ENCODE measurements around the gene PLAU.
"Not testable (repeated sequence)": the region's sequence is repeated elsewhere in the genome, so short reads cannot be mapped to it uniquely, and the experiment has no call there.

The PLAU gene

GRCh38 chr10:73887294-73888039, 23.5 kb upstream of the PLAU start:
- peaks cover 41% of the 10 kb centered on the region for H3K4me1 Mint-ChIP-seq

DNA sequence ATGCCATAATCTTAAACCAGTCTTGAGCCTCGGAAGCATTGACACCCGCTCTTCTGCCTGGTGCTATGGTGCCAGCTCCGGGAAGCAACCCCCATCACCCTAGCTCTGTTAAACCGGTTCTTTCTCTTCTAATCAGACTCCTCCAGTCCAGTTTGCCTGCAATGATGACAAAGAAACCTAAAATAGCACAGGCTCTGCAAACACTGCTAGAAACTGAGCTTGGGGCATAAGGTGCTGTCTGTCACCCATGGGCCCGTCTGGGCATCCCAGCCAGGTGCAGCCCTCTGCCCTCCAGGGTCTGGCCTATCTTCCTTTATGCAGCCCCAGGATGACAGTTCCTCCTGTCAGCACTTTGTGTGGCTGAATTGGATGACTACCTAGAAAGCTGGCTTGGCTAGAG, 22.4 kb upstream of the PLAU start:
- peak overlapping the region; percentile 54 for H3K27ac Mint-ChIP-seq
- H3K9me3 Mint-ChIP-seq = no peaks in the 10 kb centered on the region
- H3K4me3 Mint-ChIP-seq = no peak overlapping the region
- no peaks in the 10 kb centered on the region for H3K27me3 Mint-ChIP-seq
- H3K36me3 Mint-ChIP-seq = no peaks in the 10 kb centered on the region
- H3K4me1 Mint-ChIP-seq = peaks cover 41% of the 10 kb centered on the region
- ATAC-seq = no peak

More at GRCh38 chr10:73887294-73888039, 23.5 kb upstream of the PLAU start:
- no peaks in the 10 kb centered on the region for H3K27me3 Mint-ChIP-seq
- H3K4me3 Mint-ChIP-seq = no peak overlapping the region
- no peaks in the 10 kb centered on the region for H3K9me3 Mint-ChIP-seq
- H3K27ac Mint-ChIP-seq = peak overlapping the region; percentile 54
- no peaks in the 10 kb centered on the region for H3K36me3 Mint-ChIP-seq
- ATAC-seq = no peak

GRCh38 chr10:73889014-73889413, 21.9 kb upstream of the PLAU start:
- ATAC-seq = peak; percentile 71
- peak overlapping the region; percentile 54 for H3K27ac Mint-ChIP-seq
- no peaks in the 10 kb centered on the region for H3K9me3 Mint-ChIP-seq
- H3K4me1 Mint-ChIP-seq = peaks cover 41% of the 10 kb centered on the region
- no peaks in the 10 kb centered on the region for H3K36me3 Mint-ChIP-seq
- H3K4me3 Mint-ChIP-seq = no peak overlapping the region
- H3K27me3 Mint-ChIP-seq = no peaks in the 10 kb centered on the region

GRCh38 chr10:73889416-73889815, 21.5 kb upstream of the PLAU start:
- H3K4me3 Mint-ChIP-seq, H3K27me3 Mint-ChIP-seq, H3K9me3 Mint-ChIP-seq, H3K36me3 Mint-ChIP-seq, ATAC-seq: not testable (repeated sequence)
- peaks cover 41% of the 10 kb centered on the region for H3K4me1 Mint-ChIP-seq
- H3K27ac Mint-ChIP-seq = peak overlapping the region; percentile 54

GRCh38 chr10:73890261-73890660, 20.7 kb upstream of the PLAU start:
- H3K36me3 Mint-ChIP-seq = no peaks in the 10 kb centered on the region
- no peak overlapping the region for H3K4me3 Mint-ChIP-seq
- ATAC-seq = no peak
- no peaks in the 10 kb centered on the region for H3K27me3 Mint-ChIP-seq
- peaks cover 41% of the 10 kb centered on the region for H3K4me1 Mint-ChIP-seq
- H3K27ac Mint-ChIP-seq = peak overlapping the region; percentile 54
- no peaks in the 10 kb centered on the region for H3K9me3 Mint-ChIP-seq

DNA sequence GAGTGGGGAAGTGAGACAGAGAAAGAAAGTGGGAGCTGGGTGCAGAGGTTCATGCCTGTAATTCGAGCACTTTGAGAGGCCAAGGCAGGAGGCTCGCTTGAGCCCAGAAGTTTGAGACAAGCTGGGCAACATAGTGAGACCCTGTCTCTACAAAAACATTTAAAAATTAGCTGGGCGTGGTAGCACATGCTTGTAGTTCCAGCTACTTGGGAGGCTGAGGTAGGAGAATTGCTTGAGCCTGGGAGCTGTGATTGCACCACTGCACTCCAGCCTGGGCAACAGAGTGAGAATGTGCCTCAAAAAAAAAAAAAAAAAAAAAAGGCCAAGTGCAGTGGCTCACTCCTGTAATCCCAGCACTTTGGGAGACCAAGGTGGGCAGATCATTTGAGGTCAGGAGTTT, 20.1 kb upstream of the PLAU start:
- ATAC-seq, H3K9me3 Mint-ChIP-seq, H3K4me3 Mint-ChIP-seq, H3K36me3 Mint-ChIP-seq, H3K27me3 Mint-ChIP-seq: not testable (repeated sequence)
- Mint-ChIP-seq H3K27ac (peak overlapping the region; percentile 22), H3K4me1 (peaks cover 39% of the 10 kb centered on the region)

DNA sequence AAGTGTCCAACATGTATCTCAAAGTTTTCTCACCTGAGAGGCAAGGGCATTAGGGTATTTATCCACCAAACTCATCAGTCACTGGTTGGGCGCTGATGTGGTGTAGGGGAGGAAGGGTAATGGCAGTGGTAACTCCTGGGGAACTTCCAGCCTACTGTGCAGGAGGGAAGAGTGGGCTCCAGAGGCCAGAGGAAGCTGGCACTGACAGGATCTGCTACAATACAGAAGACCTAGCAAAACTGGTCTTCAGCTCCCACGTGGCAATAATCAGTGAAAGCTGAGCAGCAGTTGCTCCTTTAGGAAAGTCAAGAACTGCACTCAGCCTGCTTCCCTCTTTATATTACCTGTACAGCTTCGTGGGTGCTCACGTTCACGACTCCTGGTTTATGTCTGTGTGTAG, 19.4 kb upstream of the PLAU start:
- ATAC-seq = no peak
- H3K27ac Mint-ChIP-seq = peak overlapping the region; percentile 22
- no peaks in the 10 kb centered on the region for H3K27me3 Mint-ChIP-seq
- H3K4me3 Mint-ChIP-seq = no peak overlapping the region
- peaks cover 32% of the 10 kb centered on the region for H3K4me1 Mint-ChIP-seq
- no peaks in the 10 kb centered on the region for H3K9me3 Mint-ChIP-seq
- H3K36me3 Mint-ChIP-seq = no peaks in the 10 kb centered on the region

DNA sequence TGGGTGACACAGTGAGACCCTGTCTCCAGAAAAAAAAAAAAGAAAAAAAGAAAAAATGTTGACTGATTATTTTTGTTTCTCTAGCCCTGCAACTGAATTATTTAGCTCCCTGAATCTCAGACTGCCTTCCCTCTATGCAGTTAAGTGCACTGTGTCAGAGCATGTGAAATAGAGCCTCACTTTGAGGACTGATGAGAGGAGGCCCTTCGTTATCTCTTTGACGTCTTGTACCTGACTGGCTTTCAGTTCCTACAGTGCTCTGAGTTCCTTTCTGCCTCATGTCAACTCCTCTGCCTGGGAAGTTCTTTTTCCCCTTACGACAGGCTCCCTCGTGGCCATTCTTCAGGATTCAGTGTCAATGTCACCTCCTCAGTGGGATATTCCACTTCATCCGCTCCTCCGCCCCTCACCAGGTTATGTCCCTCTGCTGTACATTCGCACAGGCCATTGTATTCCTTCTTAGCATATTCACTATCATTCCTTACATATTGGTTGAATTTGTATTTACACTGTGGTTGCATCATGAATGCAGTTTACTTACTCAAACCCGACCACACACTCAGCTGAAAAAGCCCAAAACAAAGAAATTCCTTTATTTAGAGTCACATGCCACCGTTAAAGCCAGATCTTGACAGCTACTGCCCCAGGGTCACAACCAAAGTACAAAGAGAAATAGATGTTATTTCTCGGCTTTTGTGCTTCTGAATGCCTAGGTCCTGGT, 18.5 kb upstream of the PLAU start:
- no peak overlapping the region for H3K27ac Mint-ChIP-seq
- no peaks in the 10 kb centered on the region for H3K9me3 Mint-ChIP-seq
- H3K4me3 Mint-ChIP-seq = no peak overlapping the region
- no peak for ATAC-seq
- no peaks in the 10 kb centered on the region for H3K27me3 Mint-ChIP-seq
- peaks cover 25% of the 10 kb centered on the region for H3K4me1 Mint-ChIP-seq
- no peaks in the 10 kb centered on the region for H3K36me3 Mint-ChIP-seq

- H3K4me3 Mint-ChIP-seq = no peak overlapping the region
- no peak for ATAC-seq
- H3K36me3 Mint-ChIP-seq = no peaks in the 10 kb centered on the region
- peaks cover 22% of the 10 kb centered on the region for H3K4me1 Mint-ChIP-seq
- no peak overlapping the region for H3K27ac Mint-ChIP-seq
- no peaks in the 10 kb centered on the region for H3K27me3 Mint-ChIP-seq
- H3K9me3 Mint-ChIP-seq = no peaks in the 10 kb centered on the region
Measured at GRCh38 chr10:73893426-73893825, 17.5 kb upstream of the PLAU start.

DNA sequence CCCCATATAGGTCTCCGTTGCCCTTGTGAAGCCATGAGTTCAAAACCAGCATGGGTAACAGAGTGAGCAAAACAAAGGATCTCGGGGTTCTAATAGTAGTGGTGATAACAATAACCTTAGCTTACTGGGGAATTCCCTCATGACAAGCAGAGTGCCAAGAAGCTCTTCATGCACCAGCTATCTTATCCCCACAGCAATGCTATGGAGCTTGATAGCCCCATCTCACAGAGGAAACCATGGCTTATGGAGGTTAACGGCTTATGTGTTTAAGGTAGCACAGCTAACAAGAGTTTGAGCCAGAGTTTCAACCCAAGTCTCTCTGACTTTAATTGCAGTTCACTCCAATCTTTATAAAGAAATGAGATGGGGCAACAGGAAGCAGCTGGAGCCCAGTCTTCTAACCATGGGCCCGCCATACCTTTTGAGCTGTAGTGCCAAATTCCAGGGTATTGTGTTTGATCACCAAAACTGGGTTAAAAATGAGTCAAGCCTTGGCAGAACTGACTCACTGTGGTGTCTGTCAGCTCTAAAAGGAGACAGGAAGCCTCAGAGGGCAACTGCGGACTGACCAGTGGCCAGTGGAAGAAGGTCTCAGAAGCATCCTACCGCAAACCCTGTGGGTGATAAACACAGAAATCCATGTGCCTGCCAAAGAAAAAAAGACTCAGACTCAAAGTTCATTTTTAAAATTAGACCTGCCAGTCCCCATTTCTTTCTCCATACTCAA, 16.5 kb upstream of the PLAU start:
- no peaks in the 10 kb centered on the region for H3K9me3 Mint-ChIP-seq
- H3K4me1 Mint-ChIP-seq = peaks cover 12% of the 10 kb centered on the region
- H3K4me3 Mint-ChIP-seq = no peak overlapping the region
- H3K27ac Mint-ChIP-seq = no peak overlapping the region
- no peaks in the 10 kb centered on the region for H3K27me3 Mint-ChIP-seq
- H3K36me3 Mint-ChIP-seq = no peaks in the 10 kb centered on the region
- peak; percentile 85 for ATAC-seq

GRCh38 chr10:73895381-73895780, 15.6 kb upstream of the PLAU start:
- H3K9me3 Mint-ChIP-seq, ATAC-seq, H3K36me3 Mint-ChIP-seq, H3K27me3 Mint-ChIP-seq, H3K27ac Mint-ChIP-seq, H3K4me1 Mint-ChIP-seq, H3K4me3 Mint-ChIP-seq: not testable (repeated sequence)

GRCh38 chr10:73897693-73898092, 13.2 kb upstream of the PLAU start:
- no peak for ATAC-seq
- Mint-ChIP-seq H3K27me3 (no peaks in the 10 kb centered on the region), H3K27ac (no peak overlapping the region), H3K4me1 (no peaks in the 10 kb centered on the region), H3K9me3 (no peaks in the 10 kb centered on the region), H3K36me3 (no peaks in the 10 kb centered on the region), H3K4me3 (no peak overlapping the region)

DNA sequence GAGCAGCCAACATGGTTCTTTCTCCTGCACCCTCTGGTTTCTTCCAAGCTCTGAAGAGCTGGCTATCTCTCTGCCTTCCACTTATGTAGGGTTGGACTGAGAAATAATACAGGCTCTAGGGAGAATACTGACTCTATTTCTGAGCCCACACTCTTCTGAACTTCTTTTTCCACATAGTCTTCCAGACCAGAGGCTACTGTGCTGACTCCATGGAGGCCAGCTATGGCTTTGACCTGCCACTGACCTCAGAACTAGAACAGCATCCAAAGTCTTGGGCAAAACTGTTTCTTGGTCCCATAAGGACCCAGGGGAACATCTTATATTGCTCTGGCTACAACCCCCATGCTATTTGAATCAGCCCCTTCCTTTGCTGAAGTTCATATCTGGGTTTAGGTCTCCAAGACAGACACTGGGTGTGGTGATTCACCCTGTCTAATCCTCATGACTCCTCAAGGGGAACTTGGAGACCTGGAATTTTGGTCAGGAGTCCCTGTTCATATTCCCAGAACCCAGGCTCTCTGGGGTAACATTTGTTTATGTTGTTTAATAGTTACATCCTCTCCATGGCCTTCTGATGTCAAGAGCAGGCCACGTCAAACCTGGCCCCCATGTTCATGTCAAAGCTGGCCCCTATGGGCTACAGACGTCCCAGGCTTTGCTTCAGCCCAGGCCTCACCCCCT, 12.1 kb upstream of the PLAU start:
- Mint-ChIP-seq H3K27ac (no peak overlapping the region), H3K36me3 (no peaks in the 10 kb centered on the region), H3K9me3 (no peaks in the 10 kb centered on the region), H3K4me3 (no peak overlapping the region), H3K27me3 (no peaks in the 10 kb centered on the region), H3K4me1 (no peaks in the 10 kb centered on the region)
- no peak for ATAC-seq

DNA sequence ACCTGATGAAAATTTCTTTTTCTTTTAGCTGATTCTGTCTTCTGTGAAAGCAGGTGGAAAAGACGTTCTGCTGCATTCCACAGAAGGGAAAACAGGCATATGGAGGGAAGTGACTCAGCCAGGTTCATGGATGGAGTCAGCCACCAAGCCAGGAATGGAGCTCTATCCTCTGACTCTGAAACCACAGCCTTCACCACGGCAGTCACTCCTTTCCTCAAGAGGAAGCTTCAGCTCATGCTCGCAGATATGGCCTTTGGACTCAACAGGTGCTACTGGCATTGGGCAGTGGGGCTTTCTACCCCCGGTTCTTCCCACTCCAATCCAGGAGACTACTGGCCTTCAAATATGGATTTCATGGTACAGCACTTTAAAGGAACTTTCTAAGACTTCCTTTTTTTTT, 11.5 kb upstream of the PLAU start:
- H3K4me1 Mint-ChIP-seq = no peaks in the 10 kb centered on the region
- no peak overlapping the region for H3K27ac Mint-ChIP-seq
- ATAC-seq = no peak
- H3K9me3 Mint-ChIP-seq = no peaks in the 10 kb centered on the region
- H3K36me3 Mint-ChIP-seq = no peaks in the 10 kb centered on the region
- H3K4me3 Mint-ChIP-seq = no peak overlapping the region
- H3K27me3 Mint-ChIP-seq = no peaks in the 10 kb centered on the region

DNA sequence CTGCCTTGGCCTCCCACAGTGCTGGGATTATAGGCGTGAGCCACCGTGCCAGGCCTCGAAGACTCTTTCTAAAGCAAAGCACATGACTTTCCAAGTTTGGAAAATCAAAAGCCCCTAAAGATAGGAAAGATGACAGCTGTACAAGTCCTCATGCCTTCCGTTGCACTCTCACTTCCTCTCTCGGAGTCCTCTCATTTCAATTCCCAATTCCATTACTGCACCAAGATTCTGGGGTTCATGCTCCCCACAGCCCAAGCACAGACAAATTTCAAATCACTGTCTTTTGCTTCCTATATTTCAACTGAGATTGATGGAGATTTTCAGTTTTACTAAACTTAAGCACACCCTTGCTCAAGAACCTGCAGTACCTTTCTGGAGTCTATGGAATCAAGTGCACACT, 10.9 kb upstream of the PLAU start:
- H3K4me3 Mint-ChIP-seq = no peak overlapping the region
- H3K36me3 Mint-ChIP-seq = no peaks in the 10 kb centered on the region
- no peaks in the 10 kb centered on the region for H3K4me1 Mint-ChIP-seq
- no peaks in the 10 kb centered on the region for H3K9me3 Mint-ChIP-seq
- H3K27ac Mint-ChIP-seq = no peak overlapping the region
- H3K27me3 Mint-ChIP-seq = peaks cover under 1% of the 10 kb centered on the region
- ATAC-seq = no peak

Data from stimulated activated memory B cell treated with anti-CD40 and anti-IgM and Interleukin-4, amounts not matched to agents 10 μg/mL and 1 μg/mL and 100 μg/mL, for 72 hours (primary cell).